HEK293T (cell line): ENCODE data around the gene ZNF516.

Experiments
- CTCF ChIA-PET: fragments of 350-600 bp; formaldehyde crosslinking; extraction: SDS; loops from one replicate; lab custom pipeline; 2021; ENCODE audit warnings: antibody characterized with exemption, inconsistent platforms; lab: Yijun Ruan, JAX
- POLR2A ChIA-PET: fragments of 350-600 bp; formaldehyde crosslinking; extraction: SDS; loops from one replicate; lab custom pipeline; 2020; ENCODE audit warnings: antibody characterized with exemption, inconsistent platforms; lab: Yijun Ruan, JAX
- DNase-seq: peaks from one replicate; pipeline ENCODE4 v3.0.0; 2012; ENCODE audit warnings: mixed read lengths; ENCODE audit errors: extremely low spot score
- ARNT ChIP-seq: fragments of 450-650 bp; IDR thresholded peaks from 2 replicates; pipeline ENCODE4 v1.6.1; 2017; ENCODE audit warnings: mild to moderate bottlenecking
- BHLHE40 ChIP-seq: fragments of 450-650 bp; IDR thresholded peaks from 2 replicates; pipeline ENCODE4 v1.6.1; 2016; ENCODE audit warnings: mild to moderate bottlenecking, moderate library complexity, borderline replicate concordance
- CTBP1 ChIP-seq: fragments of 450-650 bp; IDR thresholded peaks from 2 replicates; pipeline ENCODE4 v1.6.1; 2016; ENCODE audit warnings: borderline replicate concordance
- ELF4 ChIP-seq: fragments of 450-650 bp; IDR thresholded peaks from 2 replicates; pipeline ENCODE4 v1.6.1; 2017; ENCODE audit warnings: antibody characterized with exemption
- FOXA1 ChIP-seq: fragments of 450-650 bp; IDR thresholded peaks from 2 replicates; pipeline ENCODE4 v1.6.1; 2016; ENCODE audit warnings: mild to moderate bottlenecking
- FOXK2 ChIP-seq: fragments of 450-650 bp; IDR thresholded peaks from 2 replicates; pipeline ENCODE4 v1.6.1; 2016; ENCODE audit warnings: mild to moderate bottlenecking
- FOXM1 ChIP-seq: fragments of 450-650 bp; IDR thresholded peaks from 2 replicates; pipeline ENCODE4 v1.6.1; 2017; ENCODE audit warnings: mild to moderate bottlenecking, borderline replicate concordance
- HDGF ChIP-seq: fragments of 450-650 bp; IDR thresholded peaks from 2 replicates; pipeline ENCODE4 v1.6.1; 2017; ENCODE audit warnings: antibody characterized with exemption, borderline replicate concordance
- L3MBTL2 ChIP-seq: fragments of 450-650 bp; conservative IDR thresholded peaks from 2 replicates; pipeline ENCODE4 v1.6.1; 2016; ENCODE audit warnings: mild to moderate bottlenecking
- LEF1 ChIP-seq: fragments of 450-650 bp; IDR thresholded peaks from 2 replicates; pipeline ENCODE4 v1.6.1; 2017; ENCODE audit warnings: mild to moderate bottlenecking, borderline replicate concordance
- NFRKB ChIP-seq: fragments of 450-650 bp; IDR thresholded peaks from 2 replicates; pipeline ENCODE4 v1.6.1; 2016; ENCODE audit warnings: mild to moderate bottlenecking, moderate library complexity
- PKNOX1 ChIP-seq: fragments of 450-650 bp; IDR thresholded peaks from 2 replicates; pipeline ENCODE4 v1.6.1; 2016
- SP1 ChIP-seq: fragments of 450-650 bp; IDR thresholded peaks from 2 replicates; pipeline ENCODE4 v1.6.1; 2017
- SUZ12 ChIP-seq: fragments of 450-650 bp; IDR thresholded peaks from 2 replicates; pipeline ENCODE4 v1.6.1; 2016; ENCODE audit warnings: mild to moderate bottlenecking
- TARDBP ChIP-seq: fragments of 450-650 bp; IDR thresholded peaks from 2 replicates; pipeline ENCODE4 v1.6.1; 2016
- ZNF384 ChIP-seq: fragments of 450-650 bp; IDR thresholded peaks from 2 replicates; pipeline ENCODE4 v1.6.1; 2016

Gene ZNF516

GRCh38 chr18:76518123-76518859, 23.2 kb upstream of the ZNF516 start:
- ChIA-PET CTCF (no interaction called here), POLR2A (interaction anchor here (1.5 kb wide), 1 partner anchor 13 kb away, joined by 3 read pairs; no protein-coding TSS in a partner anchor)
- TF ChIP-seq ZNF384 (peak; percentile 83), FOXK2 (no peak), L3MBTL2 (no peak)
- peak; percentile 40 for DNase-seq

GRCh38 chr18:76515576-76515975, 20.5 kb upstream of the ZNF516 start:
- ChIA-PET CTCF (no interaction called here), POLR2A (no interaction called here)
- no peak for TF ChIP-seq LEF1
- TF ChIP-seq PKNOX1, result no peak
- no peak for TF ChIP-seq SUZ12
- no peak for TF ChIP-seq SP1
- no peak for TF ChIP-seq HDGF
- no peak for TF ChIP-seq ARNT
- no peak for TF ChIP-seq FOXA1
- TF ChIP-seq TARDBP, result no peak
- TF ChIP-seq BHLHE40, result no peak
- TF ChIP-seq L3MBTL2, result no peak
- TF ChIP-seq FOXK2, result no peak
- TF ChIP-seq ELF4, result no peak
- TF ChIP-seq FOXM1, result no peak
- no peak for TF ChIP-seq ZNF384
- no peak for TF ChIP-seq CTBP1
- no peak for TF ChIP-seq NFRKB
- no peak for DNase-seq

- TF ChIP-seq FOXK2 (no peak), ELF4 (no peak), ARNT (no peak), BHLHE40 (no peak), HDGF (no peak), PKNOX1 (no peak)
- ChIA-PET CTCF (no interaction called here), POLR2A (no interaction called here)
- no peak for DNase-seq
Observed at GRCh38 chr18:76514573-76514972, 19.5 kb upstream of the ZNF516 start.

GRCh38 chr18:76507830-76508385, 12.9 kb upstream of the ZNF516 start:
- CTCF ChIA-PET, result no interaction called here
- TF ChIP-seq HDGF (no peak), NFRKB (no peak), FOXM1 (no peak), FOXA1 (no peak), LEF1 (no peak), L3MBTL2 (no peak)
- POLR2A ChIA-PET, result no interaction called here
- no peak for DNase-seq

GRCh38 chr18:76506974-76507764, 12.1 kb upstream of the ZNF516 start:
- no peak for TF ChIP-seq FOXK2
- TF ChIP-seq PKNOX1, result no peak
- no peak for TF ChIP-seq L3MBTL2
- no peak for TF ChIP-seq ARNT
- TF ChIP-seq CTBP1, result no peak
- no peak for TF ChIP-seq BHLHE40
- no peak for TF ChIP-seq FOXM1
- TF ChIP-seq FOXA1, result no peak
- no peak for TF ChIP-seq SP1
- no peak for TF ChIP-seq TARDBP
- no peak for TF ChIP-seq ZNF384
- TF ChIP-seq LEF1, result no peak
- TF ChIP-seq HDGF, result no peak
- no peak for TF ChIP-seq NFRKB
- TF ChIP-seq ELF4, result no peak
- POLR2A ChIA-PET, result no interaction called here
- CTCF ChIA-PET, result no interaction called here
- DNase-seq, result no peak

GRCh38 chr18:76506395-76506794, 11.4 kb upstream of the ZNF516 start:
- ChIA-PET POLR2A (no interaction called here), CTCF (no interaction called here)
- TF ChIP-seq ARNT (no peak), ZNF384 (no peak), FOXK2 (no peak), LEF1 (no peak), PKNOX1 (no peak), HDGF (no peak), FOXM1 (no peak), SP1 (no peak), L3MBTL2 (no peak), CTBP1 (no peak), NFRKB (no peak), BHLHE40 (no peak), TARDBP (no peak), SUZ12 (no peak)
- no peak for DNase-seq
